ENCODE measurements around the gene COPZ1.
"Not testable (repeated sequence)": the region's sequence is repeated elsewhere in the genome, so short reads cannot be mapped to it uniquely, and the experiment has no call there.

COPZ1 gene

GRCh38 chr12:54324617-54325441 is at the start of gene COPZ1:
Gene COPZ1 (plus strand): TSS chr12:54325131. CDS start chr12:54325164, 33 bp downstream.
- peak; percentile 100 for DNase-seq

- DNase-seq: no peak
These were observed 48.6 kb upstream of the COPZ1 start for GRCh38 chr12:54276368-54276767.

- DNase-seq: no peak
These were observed 47.1 kb upstream of the COPZ1 start for GRCh38 chr12:54277823-54278276.

- DNase-seq: no peak
These were observed 45.7 kb upstream of the COPZ1 start for GRCh38 chr12:54279227-54279631.

- peak; percentile 99 for DNase-seq
These were observed 45.1 kb upstream of the COPZ1 start, which contains the start of gene CBX5 for GRCh38 chr12:54279632-54280467. Gene CBX5 (minus strand): TSS chr12:54280122. CDS start chr12:54257650, 22,472 bp downstream.

- DNase-seq: peak; percentile 99
These were observed 44.3 kb upstream of the COPZ1 start, which contains the start of gene HNRNPA1 for GRCh38 chr12:54280468-54281260. Gene HNRNPA1 (plus strand): TSS chr12:54280726. CDS start chr12:54280808, 82 bp downstream.

- DNase-seq: not testable (repeated sequence)
These were observed 43.7 kb upstream of the COPZ1 start for GRCh38 chr12:54281261-54281638.

- DNase-seq: not testable (repeated sequence)
These were observed 43.2 kb upstream of the COPZ1 start for GRCh38 chr12:54281694-54282093.

- no peak for DNase-seq
These were observed 41.9 kb upstream of the COPZ1 start for GRCh38 chr12:54282949-54283593.

GRCh38 chr12:54284070-54284780 is 40.7 kb upstream of the COPZ1 start:
- DNase-seq: not testable (repeated sequence)

GRCh38 chr12:54285150-54286041 is 39.5 kb upstream of the COPZ1 start:
- DNase-seq: no peak

GRCh38 chr12:54286042-54287030 is 38.6 kb upstream of the COPZ1 start:
- DNase-seq: no peak

GRCh38 chr12:54287261-54288157 is 37.4 kb upstream of the COPZ1 start:
- no peak for DNase-seq

- no peak for DNase-seq
These were observed 32.6 kb upstream of the COPZ1 start for GRCh38 chr12:54292083-54292930.

GRCh38 chr12:54292931-54293241 is 32.0 kb upstream of the COPZ1 start:
- no peak for DNase-seq

GRCh38 chr12:54294152-54294952 is 30.6 kb upstream of the COPZ1 start:
- no peak for DNase-seq
